ENCODE data around the gene OR2T34. TPM values are rescaled to one million over a fixed set of nuclear protein-coding genes. Genes with fewer than 3 reads are reported as not detected.

Gene OR2T34
- total RNA-seq, 2 donors from 2014 or later: not detected

Other genes starting within 250 kb of the OR2T34 start
- not detected for gene OR14C36, start 226.0 kb downstream of the OR2T34 start, total RNA-seq
- not detected for gene OR2T4, start 213.1 kb downstream of the OR2T34 start, total RNA-seq
- not detected for gene OR2T6, start 199.0 kb downstream of the OR2T34 start, total RNA-seq
- not detected for gene OR2T1, start 171.7 kb downstream of the OR2T34 start, total RNA-seq
- gene OR2T2, start 129.1 kb downstream of the OR2T34 start, total RNA-seq: not detected
- gene OR2T3, start 101.4 kb downstream of the OR2T34 start, total RNA-seq: not detected
- not detected for gene OR2T5, start 86.2 kb downstream of the OR2T34 start, total RNA-seq
- gene OR2G6, start 66.7 kb downstream of the OR2T34 start, total RNA-seq: not detected
- not detected for gene OR2T29, start 12.0 kb downstream of the OR2T34 start, total RNA-seq
- not detected for gene OR2T10, start 22.9 kb upstream of the OR2T34 start, total RNA-seq
- not detected for gene OR2T11, start 60.3 kb upstream of the OR2T34 start, total RNA-seq
- not detected for gene OR2T35, start 70.5 kb upstream of the OR2T34 start, total RNA-seq
- gene OR2T27, start 80.8 kb upstream of the OR2T34 start, total RNA-seq: not detected
- gene OR14I1, start 128.0 kb upstream of the OR2T34 start, total RNA-seq: not detected
- not detected for gene LYPD8, start 181.0 kb upstream of the OR2T34 start, total RNA-seq